Measurements from ENCODE around the gene ANO6.

GRCh38 chr12:45224311-45224710 is 8.4 kb downstream of the ANO6 start:
- TF ChIP-seq, protein P1, sequence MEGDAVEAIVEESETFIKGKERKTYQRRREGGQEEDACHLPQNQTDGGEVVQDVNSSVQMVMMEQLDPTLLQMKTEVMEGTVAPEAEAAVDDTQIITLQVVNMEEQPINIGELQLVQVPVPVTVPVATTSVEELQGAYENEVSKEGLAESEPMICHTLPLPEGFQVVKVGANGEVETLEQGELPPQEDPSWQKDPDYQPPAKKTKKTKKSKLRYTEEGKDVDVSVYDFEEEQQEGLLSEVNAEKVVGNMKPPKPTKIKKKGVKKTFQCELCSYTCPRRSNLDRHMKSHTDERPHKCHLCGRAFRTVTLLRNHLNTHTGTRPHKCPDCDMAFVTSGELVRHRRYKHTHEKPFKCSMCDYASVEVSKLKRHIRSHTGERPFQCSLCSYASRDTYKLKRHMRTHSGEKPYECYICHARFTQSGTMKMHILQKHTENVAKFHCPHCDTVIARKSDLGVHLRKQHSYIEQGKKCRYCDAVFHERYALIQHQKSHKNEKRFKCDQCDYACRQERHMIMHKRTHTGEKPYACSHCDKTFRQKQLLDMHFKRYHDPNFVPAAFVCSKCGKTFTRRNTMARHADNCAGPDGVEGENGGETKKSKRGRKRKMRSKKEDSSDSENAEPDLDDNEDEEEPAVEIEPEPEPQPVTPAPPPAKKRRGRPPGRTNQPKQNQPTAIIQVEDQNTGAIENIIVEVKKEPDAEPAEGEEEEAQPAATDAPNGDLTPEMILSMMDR (IDR thresholded peaks at IDR 0.05): no peak
- TF ChIP-seq POLR2AphosphoS5 (IDR thresholded peaks at IDR 0.05): no peak
